SKM-1 (cell line): ENCODE measurements around the gene COL4A2.

Experiments
- DNase-seq: peaks from one replicate; lab custom pipeline; 2025; ENCODE audit not compliant: unreplicated experiment; lab: John Stamatoyannopoulos, UW

COL4A2 gene

DNA sequence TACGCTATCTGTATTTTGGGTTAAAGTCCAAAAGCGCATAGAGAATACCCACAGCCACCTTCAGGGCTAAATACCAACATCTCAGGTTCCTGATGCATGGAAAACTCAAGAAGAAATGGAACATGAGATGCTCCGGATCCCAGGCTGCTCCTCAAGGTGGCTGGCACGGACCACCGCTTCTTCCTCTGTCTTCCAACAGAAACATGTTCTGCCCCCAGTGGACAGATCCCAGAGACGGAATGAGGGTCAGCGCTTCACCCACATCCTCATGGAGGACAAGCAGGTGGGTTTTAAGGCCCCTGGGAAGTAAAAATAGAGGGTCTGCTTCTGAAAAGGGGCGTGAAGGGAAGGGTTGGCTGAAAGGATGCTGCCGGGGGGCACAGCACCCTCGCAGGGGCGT, 17.4 kb upstream of the COL4A2 start:
- no peak for DNase-seq

DNA sequence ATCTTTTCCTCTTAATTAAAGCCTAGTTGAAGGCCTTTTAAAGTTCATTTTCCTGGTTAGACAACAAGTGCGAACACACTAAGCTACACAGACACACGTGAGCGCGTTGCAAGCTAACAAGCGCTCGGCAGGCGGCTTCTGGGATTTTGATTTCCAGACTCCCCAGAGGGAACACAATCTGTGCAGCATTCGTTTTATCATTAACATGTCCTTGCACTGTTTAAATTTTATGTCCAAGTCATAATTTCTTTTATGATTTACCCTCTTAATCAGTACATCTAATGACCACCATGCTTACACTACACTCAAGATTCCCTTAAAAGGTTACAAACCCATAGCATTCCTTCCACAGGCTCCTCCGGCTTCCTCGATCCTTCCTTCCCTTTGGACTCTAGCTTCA, 16.9 kb upstream of the COL4A2 start:
- DNase-seq, result no peak

DNA sequence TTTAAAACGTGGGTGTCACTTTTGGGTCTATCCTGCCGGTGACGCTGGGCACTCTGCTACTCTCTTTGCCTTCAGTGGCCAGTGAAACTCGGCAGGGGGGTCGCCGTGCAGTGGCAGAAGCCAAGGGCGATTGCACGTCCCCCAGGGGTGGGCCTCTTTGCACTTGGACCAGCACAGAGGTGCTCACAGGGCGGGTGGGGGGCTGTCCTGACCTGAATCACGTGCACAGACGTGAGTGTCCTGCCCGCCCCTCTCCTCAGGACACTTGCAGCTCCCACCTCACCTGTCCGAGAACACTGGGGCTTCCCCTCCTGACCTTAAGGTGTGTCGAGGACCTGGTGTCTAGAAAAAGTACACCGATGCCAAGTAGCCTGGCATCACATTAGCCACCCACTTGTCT, 16.3 kb upstream of the COL4A2 start:
- no peak for DNase-seq

- DNase-seq, result no peak
Measured at GRCh38 chr13:110291286-110291685, 15.8 kb upstream of the COL4A2 start.

GRCh38 chr13:110293037-110293436, 14.0 kb upstream of the COL4A2 start:
- no peak for DNase-seq

DNA sequence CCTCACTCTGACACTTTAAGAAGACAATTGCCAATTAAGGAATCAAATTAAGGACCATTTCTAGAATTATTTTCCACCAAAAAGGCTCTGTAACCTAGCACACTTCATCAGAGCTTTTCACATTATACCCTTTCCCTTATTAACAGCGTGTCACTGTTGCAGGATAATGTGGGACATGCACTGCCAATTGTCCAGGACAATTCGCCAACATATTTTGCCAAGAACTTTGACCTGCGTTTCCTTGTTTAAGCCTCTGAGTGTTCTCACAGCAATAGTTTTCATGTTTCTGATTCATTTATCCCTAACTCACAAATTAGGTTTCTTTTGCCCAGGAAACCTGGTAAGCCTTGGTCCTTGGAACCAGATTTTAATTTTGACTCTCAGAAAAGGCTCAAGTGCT, 13.4 kb upstream of the COL4A2 start:
- no peak for DNase-seq

DNA sequence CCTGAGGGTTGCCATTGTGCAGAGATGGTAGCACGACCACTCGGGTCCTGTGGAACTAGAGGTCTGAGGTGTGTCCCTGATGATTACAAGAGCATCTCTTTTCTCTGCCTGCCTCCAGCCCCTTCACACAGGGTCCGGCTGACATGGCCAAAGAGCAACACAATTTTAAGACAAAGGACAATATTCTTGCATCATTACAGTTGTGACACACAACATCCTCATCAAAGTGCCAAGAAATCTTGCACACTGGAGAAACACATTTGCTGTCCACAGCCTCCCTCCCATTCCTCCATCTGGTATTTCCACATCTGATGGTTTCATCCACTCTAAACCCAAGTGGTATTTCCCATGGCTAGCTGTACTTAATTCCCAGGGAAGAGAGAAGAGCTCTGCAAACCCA, 12.9 kb upstream of the COL4A2 start:
- DNase-seq, result no peak

- no peak for DNase-seq
Measured at GRCh38 chr13:110294622-110295021, 12.5 kb upstream of the COL4A2 start.

GRCh38 chr13:110297011-110297410, 10.1 kb upstream of the COL4A2 start:
- DNase-seq, result no peak

DNA sequence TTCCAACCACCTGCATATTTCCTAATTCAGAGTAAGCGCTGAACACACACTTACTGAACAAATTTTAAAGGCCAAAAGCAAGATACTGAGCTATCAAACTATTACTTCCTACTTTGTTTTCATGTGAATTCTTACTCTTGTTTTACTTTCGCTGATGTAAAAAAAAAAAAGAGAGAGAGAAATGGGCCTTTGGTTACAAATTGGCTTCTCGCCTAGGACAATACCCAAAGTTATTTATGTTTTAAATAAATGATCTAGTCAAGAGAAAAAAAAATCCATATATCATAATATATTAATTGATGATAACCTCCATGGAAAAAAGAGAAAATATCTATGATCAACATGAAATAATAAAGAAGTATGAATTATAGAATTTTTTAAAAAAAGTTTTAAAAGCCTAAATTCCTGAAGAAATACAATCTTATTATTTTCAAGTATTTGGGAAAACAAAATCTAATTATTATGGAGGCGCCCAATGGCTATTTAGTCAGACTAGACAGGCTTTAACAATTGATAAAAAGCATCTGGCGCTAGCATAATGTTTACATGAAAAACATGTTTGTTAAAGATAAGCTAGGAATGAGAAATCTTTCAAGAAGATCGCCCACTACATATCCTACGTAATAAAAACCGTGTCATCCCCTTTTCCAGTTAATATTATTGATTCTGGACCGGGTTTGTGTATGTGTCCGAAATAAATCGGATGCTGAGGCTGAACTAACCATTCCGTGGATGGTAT, 9.1 kb upstream of the COL4A2 start:
- no peak for DNase-seq

DNA sequence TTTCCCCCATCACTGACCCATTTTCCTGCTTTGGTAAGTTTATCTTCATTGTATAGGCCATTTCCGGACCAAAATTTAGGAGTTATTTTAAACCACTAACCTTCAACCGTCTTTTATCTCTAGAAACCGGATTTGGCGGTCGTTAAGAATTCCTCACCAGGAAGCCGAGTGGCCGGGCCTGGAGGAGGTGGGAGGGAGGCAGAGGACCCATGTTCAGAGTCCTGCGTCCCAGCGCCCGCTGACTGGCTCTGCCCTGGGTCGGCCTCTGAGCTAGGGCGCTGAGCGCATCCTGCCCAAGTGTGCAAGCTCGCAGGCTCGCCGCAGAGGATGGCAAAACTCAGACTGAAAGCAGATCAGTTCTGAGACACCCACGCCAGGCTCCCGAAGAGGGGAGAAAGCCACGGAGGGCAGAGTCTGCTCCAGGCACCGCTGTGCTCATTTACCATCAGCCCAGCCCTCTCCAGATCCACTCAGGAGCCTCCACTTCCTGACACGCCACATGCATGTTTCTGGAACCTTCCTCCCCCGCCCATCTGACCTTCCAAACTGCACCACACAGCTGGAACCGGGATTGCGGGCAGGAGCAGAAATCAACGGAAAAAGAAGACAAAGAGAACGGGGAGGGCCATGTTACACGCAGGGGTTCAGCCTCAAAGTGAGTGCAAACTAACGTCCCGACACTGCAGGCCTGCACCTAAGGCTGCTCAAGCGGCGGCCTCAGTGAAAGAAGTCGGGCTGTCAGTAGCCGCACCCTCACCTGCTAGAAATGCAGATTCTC, 8.4 kb upstream of the COL4A2 start:
- no peak for DNase-seq

GRCh38 chr13:110299283-110299840, 7.7 kb upstream of the COL4A2 start:
- no peak for DNase-seq

GRCh38 chr13:110300090-110300815, 6.8 kb upstream of the COL4A2 start:
- DNase-seq, result no peak

- DNase-seq, result no peak
Measured at GRCh38 chr13:110301083-110301482, 6.0 kb upstream of the COL4A2 start.

GRCh38 chr13:110301606-110302553, 5.2 kb upstream of the COL4A2 start:
- DNase-seq, result no peak

DNA sequence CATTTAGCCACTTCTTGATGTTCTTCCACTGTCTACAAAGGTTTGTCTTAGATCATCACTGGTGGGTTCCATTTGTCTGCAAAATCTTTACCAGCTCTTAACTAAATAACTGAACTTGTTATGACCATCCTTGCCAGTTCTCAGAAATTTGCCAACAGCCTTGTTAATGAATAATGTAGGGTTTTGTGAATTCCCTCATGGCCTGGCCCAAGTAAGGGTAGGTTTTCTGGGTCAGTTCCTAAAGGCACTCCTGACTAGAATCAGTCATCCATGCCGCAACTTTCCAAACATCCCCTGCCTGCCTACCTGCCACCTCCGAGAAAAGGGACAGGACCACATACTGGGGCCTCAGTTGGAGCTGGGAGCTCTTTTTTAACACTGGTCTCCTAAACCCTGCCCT, 4.1 kb upstream of the COL4A2 start:
- no peak for DNase-seq

GRCh38 chr13:110303644-110304043, 3.4 kb upstream of the COL4A2 start:
- no peak for DNase-seq

DNA sequence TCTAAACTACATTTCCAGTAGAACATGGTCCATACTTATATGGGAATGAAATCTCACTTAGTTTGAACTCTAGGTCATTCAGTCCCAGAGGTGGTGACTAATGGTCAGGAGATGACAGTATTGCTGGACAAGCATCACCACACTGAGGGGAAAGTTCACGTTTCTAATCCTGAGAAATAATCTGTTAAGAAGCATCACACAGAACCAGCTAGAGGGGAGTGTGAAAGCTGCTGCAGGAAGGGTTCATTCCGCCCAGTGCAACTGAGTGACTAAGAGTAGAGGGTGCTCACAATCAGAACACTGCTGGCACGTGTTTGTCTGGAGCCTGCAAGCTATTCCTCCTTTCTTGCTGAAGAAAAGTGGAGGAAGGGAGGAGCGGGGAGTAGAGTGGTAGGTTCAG, 2.8 kb upstream of the COL4A2 start:
- no peak for DNase-seq

- no peak for DNase-seq
Measured at GRCh38 chr13:110305001-110305400, 2.1 kb upstream of the COL4A2 start.

DNA sequence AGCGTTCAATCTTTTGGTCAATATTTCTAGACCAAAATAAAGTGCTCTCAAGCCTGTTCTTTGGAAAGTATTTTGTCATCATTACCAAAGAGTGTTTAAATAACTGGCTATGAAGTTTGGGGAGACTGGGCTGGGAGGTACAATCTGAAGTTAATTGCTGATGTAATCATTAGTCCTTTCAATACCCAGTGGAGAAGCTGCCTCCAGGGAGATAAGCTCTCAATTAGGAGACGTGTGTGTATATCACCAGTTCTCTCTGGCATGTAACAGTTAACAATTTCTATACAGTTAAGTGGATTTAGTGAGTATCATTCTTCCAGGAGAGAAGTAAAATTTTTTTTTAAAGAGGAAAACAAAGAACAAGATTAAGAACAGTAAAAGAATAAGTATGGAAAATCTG, 1.5 kb upstream of the COL4A2 start:
- DNase-seq, result no peak

DNA sequence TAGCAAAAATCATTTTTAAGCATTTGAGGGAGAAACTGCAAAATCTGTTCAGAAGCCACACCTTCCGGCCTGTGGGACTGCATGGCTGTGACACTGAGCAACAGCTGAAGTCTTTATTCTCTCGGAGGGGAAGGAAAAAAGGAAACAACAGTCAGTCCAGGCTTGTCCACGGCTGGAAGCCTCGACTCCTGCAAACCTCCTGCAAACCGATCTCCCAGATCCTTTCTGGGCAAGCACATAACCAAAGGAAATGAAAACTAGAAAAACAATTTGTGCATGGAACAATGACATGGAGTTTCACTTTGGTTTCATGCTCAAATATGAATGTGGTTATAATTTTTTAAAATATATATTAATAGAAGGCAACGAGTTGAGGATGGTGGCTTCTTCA, 1.1 kb upstream of the COL4A2 start:
- DNase-seq, result no peak
